SK-N-SH (cell line): ENCODE results near the gene NR5A1. TPM values are rescaled to one million over a fixed set of nuclear protein-coding genes. Genes with fewer than 3 reads are reported as not detected.

ENCODE experiments used
- CTCF ChIA-PET: fragments of 300-600, 350-600 bp; formaldehyde crosslinking; extraction: SDS; loops from one replicate; lab custom pipeline; 2021; lab: Yijun Ruan, JAX
- POLR2A ChIA-PET: fragments of 350-600 bp; sonication (Branson Sonifier 250); formaldehyde crosslinking; extraction: SDS; loops from one replicate; lab custom pipeline; 2020; ENCODE audit warnings: antibody characterized with exemption, inconsistent platforms; lab: Yijun Ruan, JAX
- DNase-seq: peaks from one replicate; pipeline ENCODE4 v3.0.0; 2012
- H2AFZ ChIP-seq: fragments of 200-600 bp; sonication (generic); 2 replicates; pipeline ENCODE4 v1.8.1; 2016; ENCODE audit warnings: antibody characterized with exemption, mild to moderate bottlenecking, low read depth
- H3F3A ChIP-seq: fragments of 200-600 bp; sonication (generic); replicated peaks from 2 replicates; pipeline ENCODE3; 2016; ENCODE audit warnings: antibody characterized with exemption, mild to moderate bottlenecking; ENCODE audit not compliant: insufficient read depth
- H3K27ac ChIP-seq, 2 experiments: fragments of 200-500 bp in 1 of 2; fragments of 200-600 bp in 1 of 2; sonication (Bioruptor generic) in 1 of 2; sonication (generic), shearing (Covaris generic) in 1 of 2; 2 replicates each; pipeline versions ENCODE4 v1.5.1 to v1.6.1; 2014 to 2016; ENCODE audit warnings: low read depth in 2 of 2, inconsistent platforms in 1 of 2, low read length in 1 of 2, mild to moderate bottlenecking in 1 of 2, mixed read lengths in 1 of 2
- H3K27me3 ChIP-seq: fragments of 200-600 bp; sonication (generic), shearing (Covaris generic); 2 replicates; pipeline ENCODE4 v1.6.1; 2016; ENCODE audit warnings: mixed run types; ENCODE audit not compliant: insufficient read depth
- H3K36me3 ChIP-seq, 2 experiments: fragments of 200-500 bp in 1 of 2; fragments of 200-600 bp in 1 of 2; sonication (Bioruptor generic) in 1 of 2; sonication (generic) in 1 of 2; replicated peaks in 1 of 2; 2 replicates each; pipeline versions ENCODE3 to v1.5.1; 2014 to 2016; ENCODE audit warnings: low read length in 1 of 2, mild to moderate bottlenecking in 1 of 2; ENCODE audit not compliant: insufficient read depth in 2 of 2, control insufficient read depth in 1 of 2
- H3K4me1 ChIP-seq, 2 experiments: fragments of 200-500 bp in 1 of 2; fragments of 200-600 bp in 1 of 2; sonication (Bioruptor generic) in 1 of 2; sonication (generic), shearing (Covaris generic) in 1 of 2; 2 replicates each; pipeline versions ENCODE4 v1.5.1 to v1.6.1; 2014 to 2016; ENCODE audit warnings: low read depth in 1 of 2, low read length in 1 of 2, mixed run types in 1 of 2; ENCODE audit not compliant: insufficient read depth in 2 of 2, control insufficient read depth in 1 of 2
- H3K4me2 ChIP-seq: fragments of 200-600 bp; sonication (generic), shearing (Covaris generic); 2 replicates; pipeline ENCODE4 v1.6.1; 2017; ENCODE audit warnings: mixed run types
- H3K4me3 ChIP-seq, 2 experiments: fragments of 200-500 bp in 1 of 2; fragments of 200-600 bp in 1 of 2; sonication (Bioruptor generic) in 1 of 2; sonication (generic), shearing (Covaris generic) in 1 of 2; 2 replicates each; pipeline versions ENCODE4 v1.5.1 to v1.8.1; 2014 to 2016; ENCODE audit warnings: low read depth in 2 of 2, inconsistent platforms in 1 of 2, low read length in 1 of 2, mild to moderate bottlenecking in 1 of 2, mixed read lengths in 1 of 2, moderate library complexity in 1 of 2
- H3K79me2 ChIP-seq: fragments of 200-600 bp; sonication (generic); 2 replicates; pipeline ENCODE4 v1.8.1; 2017; ENCODE audit warnings: mild to moderate bottlenecking; ENCODE audit not compliant: insufficient read depth
- H3K9ac ChIP-seq: fragments of 200-600 bp; sonication (generic); 2 replicates; pipeline ENCODE4 v1.6.1; 2017; ENCODE audit warnings: mixed run types
- H3K9me2 ChIP-seq: fragments of 200-600 bp; sonication (generic); 2 replicates; pipeline ENCODE4 v1.6.1; 2017; ENCODE audit warnings: mixed run types
- H3K9me3 ChIP-seq: fragments of 200-600 bp; sonication (generic); 2 replicates; pipeline ENCODE4 v1.6.1; 2017; ENCODE audit warnings: mixed run types, mild to moderate bottlenecking, moderate library complexity
- H4K20me1 ChIP-seq: fragments of 200-600 bp; sonication (generic); 2 replicates; pipeline ENCODE4 v1.6.1; 2017; ENCODE audit warnings: mild to moderate bottlenecking, mixed run types; ENCODE audit not compliant: insufficient read depth
- CHD2 ChIP-seq: fragments of 150-350 bp; IDR thresholded peaks from 2 replicates; pipeline ENCODE4 v1.6.1; 2018; ENCODE audit warnings: low read length; ENCODE audit not compliant: partially characterized antibody
- ELF1 ChIP-seq: IDR thresholded peaks from 2 replicates; pipeline ENCODE4 v1.4.0; 2012
- EP300 ChIP-seq, 2 experiments: IDR thresholded peaks; 2 replicates each; pipeline versions ENCODE4 v1.4.0 to v1.6.1; 2012; ENCODE audit warnings: borderline replicate concordance in 1 of 2, low read depth in 1 of 2, low read length in 1 of 2
- EZH2phosphoT487 ChIP-seq: fragments of 200-600 bp; sonication (generic); IDR thresholded peaks from 2 replicates; pipeline ENCODE4 v1.6.1; 2017; ENCODE audit warnings: low read depth, mixed run types, mild to moderate bottlenecking, antibody characterized with exemption, moderate library complexity, borderline replicate concordance
- FOSL2 ChIP-seq: IDR thresholded peaks from 2 replicates; pipeline ENCODE4 v1.4.0; 2012; ENCODE audit warnings: low read depth, mild to moderate bottlenecking, moderate library complexity, borderline replicate concordance
- FOXM1 ChIP-seq: IDR thresholded peaks from 2 replicates; pipeline ENCODE4 v1.4.0; 2012; ENCODE audit warnings: low read depth, mild to moderate bottlenecking
- MEF2A ChIP-seq: IDR thresholded peaks from 2 replicates; pipeline ENCODE4 v1.4.0; 2012; ENCODE audit warnings: low read depth, borderline replicate concordance
- NRF1 ChIP-seq: IDR thresholded peaks from 2 replicates; pipeline ENCODE4 v1.6.1; 2012; ENCODE audit warnings: low read depth, mild to moderate bottlenecking, low read length
- whole genome bisulfite sequencing: methylation state at CpG from one replicate; pipeline ENCODE4 v1.1.6; 2017; ENCODE audit warnings: low lambda C conversion rate; 5-methylcytosine and 5-hydroxymethylcytosine counted together
- polyA plus RNA-seq, 3 experiments: library from polyadenylated mRNA; depleted of rRNA; stranded (reverse); fragments of >200 nt; gene quantifications; 2 replicates each; pipeline ENCODE4 v1.2.3, GENCODE V29; 2012
- TF ChIP-seq, protein P1 (sequence below): fragments of 200-600 bp; sonication (generic); IDR thresholded peaks from 2 replicates; pipeline ENCODE4 v1.6.1; 2017; ENCODE audit warnings: antibody characterized with exemption, mild to moderate bottlenecking, moderate library complexity
- TF ChIP-seq, protein P2 (sequence below): IDR thresholded peaks from 2 replicates; pipeline ENCODE4 v1.4.0; 2012; ENCODE audit warnings: low read depth, borderline replicate concordance
- TF ChIP-seq, protein P3 (sequence below): IDR thresholded peaks from 2 replicates; pipeline ENCODE4; 2012

Gene NR5A1
- polyA plus RNA-seq, 1 of the 3 experiments (the other 2 are of a cell fraction): not detected

DNA sequence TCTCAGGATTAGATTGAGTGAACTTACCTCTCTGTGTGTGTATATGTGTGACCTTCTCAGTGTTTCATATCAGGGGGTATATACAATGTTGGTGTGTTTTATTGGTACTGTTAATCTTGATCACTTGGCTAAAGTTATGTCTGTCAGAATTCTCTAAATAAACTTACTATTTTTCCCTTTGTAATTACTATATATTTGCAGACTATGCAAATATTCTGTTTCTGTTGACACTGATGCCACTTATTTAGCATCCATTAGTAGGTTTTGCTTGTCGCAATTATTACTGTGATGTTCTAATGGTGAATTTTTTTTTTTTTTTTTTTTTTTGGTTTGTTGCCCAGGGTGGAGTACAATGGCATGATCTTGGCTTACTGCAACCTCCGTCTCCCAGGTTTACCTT is 42.9 kb upstream of the NR5A1 start:
- no peaks in the 10 kb centered on the region for H3K9me3 ChIP-seq
- H3K4me2 ChIP-seq: no peak overlapping the region
- no peak overlapping the region for H3K4me3 ChIP-seq
- no peaks in the 10 kb centered on the region for H3K36me3 ChIP-seq
- H3K27me3 ChIP-seq: no peaks in the 10 kb centered on the region
- no peaks in the 10 kb centered on the region for H4K20me1 ChIP-seq
- no peaks in the 10 kb centered on the region for H3F3A ChIP-seq
- H3K9ac ChIP-seq: no peak overlapping the region
- H3K9me2 ChIP-seq: no peaks in the 10 kb centered on the region
- peaks cover 3 to 5% of the 10 kb centered on the region in 2 experiments; a peak in 2 of 4 replicates for H3K4me1 ChIP-seq
- TF ChIP-seq, protein P1, sequence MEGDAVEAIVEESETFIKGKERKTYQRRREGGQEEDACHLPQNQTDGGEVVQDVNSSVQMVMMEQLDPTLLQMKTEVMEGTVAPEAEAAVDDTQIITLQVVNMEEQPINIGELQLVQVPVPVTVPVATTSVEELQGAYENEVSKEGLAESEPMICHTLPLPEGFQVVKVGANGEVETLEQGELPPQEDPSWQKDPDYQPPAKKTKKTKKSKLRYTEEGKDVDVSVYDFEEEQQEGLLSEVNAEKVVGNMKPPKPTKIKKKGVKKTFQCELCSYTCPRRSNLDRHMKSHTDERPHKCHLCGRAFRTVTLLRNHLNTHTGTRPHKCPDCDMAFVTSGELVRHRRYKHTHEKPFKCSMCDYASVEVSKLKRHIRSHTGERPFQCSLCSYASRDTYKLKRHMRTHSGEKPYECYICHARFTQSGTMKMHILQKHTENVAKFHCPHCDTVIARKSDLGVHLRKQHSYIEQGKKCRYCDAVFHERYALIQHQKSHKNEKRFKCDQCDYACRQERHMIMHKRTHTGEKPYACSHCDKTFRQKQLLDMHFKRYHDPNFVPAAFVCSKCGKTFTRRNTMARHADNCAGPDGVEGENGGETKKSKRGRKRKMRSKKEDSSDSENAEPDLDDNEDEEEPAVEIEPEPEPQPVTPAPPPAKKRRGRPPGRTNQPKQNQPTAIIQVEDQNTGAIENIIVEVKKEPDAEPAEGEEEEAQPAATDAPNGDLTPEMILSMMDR: no peak
- TF ChIP-seq FOXM1: no peak
- TF ChIP-seq, protein P2, sequence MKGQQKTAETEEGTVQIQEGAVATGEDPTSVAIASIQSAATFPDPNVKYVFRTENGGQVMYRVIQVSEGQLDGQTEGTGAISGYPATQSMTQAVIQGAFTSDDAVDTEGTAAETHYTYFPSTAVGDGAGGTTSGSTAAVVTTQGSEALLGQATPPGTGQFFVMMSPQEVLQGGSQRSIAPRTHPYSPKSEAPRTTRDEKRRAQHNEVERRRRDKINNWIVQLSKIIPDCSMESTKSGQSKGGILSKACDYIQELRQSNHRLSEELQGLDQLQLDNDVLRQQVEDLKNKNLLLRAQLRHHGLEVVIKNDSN: no peak
- TF ChIP-seq, protein P3, sequence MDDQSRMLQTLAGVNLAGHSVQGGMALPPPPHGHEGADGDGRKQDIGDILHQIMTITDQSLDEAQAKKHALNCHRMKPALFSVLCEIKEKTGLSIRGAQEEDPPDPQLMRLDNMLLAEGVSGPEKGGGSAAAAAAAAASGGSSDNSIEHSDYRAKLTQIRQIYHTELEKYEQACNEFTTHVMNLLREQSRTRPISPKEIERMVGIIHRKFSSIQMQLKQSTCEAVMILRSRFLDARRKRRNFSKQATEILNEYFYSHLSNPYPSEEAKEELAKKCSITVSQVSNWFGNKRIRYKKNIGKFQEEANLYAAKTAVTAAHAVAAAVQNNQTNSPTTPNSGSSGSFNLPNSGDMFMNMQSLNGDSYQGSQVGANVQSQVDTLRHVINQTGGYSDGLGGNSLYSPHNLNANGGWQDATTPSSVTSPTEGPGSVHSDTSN: no peak
- TF ChIP-seq MEF2A: no peak
- TF ChIP-seq NRF1: no peak
- TF ChIP-seq EP300 (IDR thresholded peaks at IDR 0.05; ENCODE audit: borderline replicate concordance in 1 of 2, low read depth in 1 of 2, low read length in 1 of 2): no peak
- no peak for TF ChIP-seq CHD2
- no peak for TF ChIP-seq FOSL2
- no peak for TF ChIP-seq EZH2phosphoT487
- CTCF ChIA-PET: interaction anchor here (0.9 to 3.2 kb wide), 6 partner anchors 13 to 221 kb away, joined by 3 to 12 read pairs (median 5); partner anchors contain the start of gene NR6A1
- POLR2A ChIA-PET: no interaction called here
- no peak overlapping the region for H3K27ac ChIP-seq
- H2AFZ ChIP-seq: no peak overlapping the region
- H3K79me2 ChIP-seq: no peaks in the 10 kb centered on the region
- no peak for DNase-seq
- WGBS: 98% methylated on average over 2 of the region's 2 CpGs

DNA sequence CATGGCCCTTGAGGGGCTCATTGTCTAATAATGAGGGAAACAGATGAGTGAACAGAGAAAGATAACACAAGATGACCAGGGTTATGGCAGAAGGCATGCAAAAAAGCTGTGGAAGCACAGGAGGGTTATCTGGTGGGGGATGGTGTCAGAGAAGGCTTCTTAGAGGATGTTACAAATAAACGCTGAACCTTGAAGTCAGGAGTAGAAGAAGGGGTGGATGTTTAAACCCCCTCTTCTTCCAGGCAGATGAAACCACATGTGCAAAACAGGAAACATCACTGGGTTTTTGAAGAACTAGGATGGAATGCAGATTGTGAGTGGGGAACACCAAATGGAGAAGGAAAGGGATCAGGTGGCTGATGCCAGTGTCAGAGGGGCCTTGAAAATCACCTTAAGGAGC is 41.8 kb upstream of the NR5A1 start:
- peaks cover 3 to 5% of the 10 kb centered on the region in 2 experiments; a peak in 2 of 4 replicates for H3K4me1 ChIP-seq
- no peaks in the 10 kb centered on the region for H4K20me1 ChIP-seq
- no peak overlapping the region for H3K4me3 ChIP-seq
- H3K9me2 ChIP-seq: no peaks in the 10 kb centered on the region
- no peak for TF ChIP-seq FOXM1
- no peak for TF ChIP-seq ELF1
- no peaks in the 10 kb centered on the region for H3K27me3 ChIP-seq
- no peak overlapping the region for H3K9ac ChIP-seq
- H3K9me3 ChIP-seq: no peaks in the 10 kb centered on the region
- DNase-seq: no peak
- no peaks in the 10 kb centered on the region for H3F3A ChIP-seq
- POLR2A ChIA-PET: no interaction called here
- CTCF ChIA-PET: interaction anchor here (1.1 to 3.9 kb wide), 7 partner anchors 12 to 304 kb away, joined by 3 to 15 read pairs (median 3); partner anchors contain the start of genes NR6A1 and WDR38
- 92% methylated on average over 1 of the region's 1 CpG for WGBS
- no peaks in the 10 kb centered on the region for H3K79me2 ChIP-seq
- no peak overlapping the region for H3K27ac ChIP-seq
- no peak overlapping the region for H2AFZ ChIP-seq
- no peak overlapping the region for H3K4me2 ChIP-seq
- no peaks in the 10 kb centered on the region for H3K36me3 ChIP-seq
